ENCODE results near the gene ZNF217. TPM values are rescaled to one million over a fixed set of nuclear protein-coding genes. Genes with fewer than 3 reads are reported as not detected.

ZNF217 gene
- total RNA-seq, 5 donors from 2014 or later (not counting 1 experiment from before 2014, with no cell fraction given): 57.6 to 92.4 (median 87.5) TPM

- H3K27ac ChIP-seq (ENCODE audit: low read length): peak overlapping the region; percentile 40
Measured at GRCh38 chr20:53575481-53576194, 18.0 kb downstream of the ZNF217 start.

GRCh38 chr20:53574819-53575218, 18.8 kb downstream of the ZNF217 start:
- ChIA-PET POLR2A (interaction anchor here in 1 of 2 donors (0.6 to 0.7 kb wide), 2 partner anchors 14 to 109 kb away, joined by 4 to 7 read pairs; no protein-coding TSS in a partner anchor), CTCF (interaction anchor here in 1 of 2 donors (0.6 kb wide), 1 partner anchor 488 kb away, joined by 5 read pairs; no protein-coding TSS in a partner anchor)
- Mint-ChIP-seq H3K4me1 (peaks cover 86 to 93% (median 88%) of the 10 kb centered on the region in 3 donors), H3K27ac (peak overlapping the region; percentile 55 to 79), H3K27me3 (no peaks in the 10 kb centered on the region), H3K4me3 (peak overlapping the region in 1 of 3 donors; percentile 64), H3K9me3 (no peaks in the 10 kb centered on the region), H3K36me3 (peaks cover 62% of the 10 kb centered on the region)
- Histone ChIP-seq H3K27me3 (replicated peaks in 1 of 2; ENCODE audit: control insufficient read depth in 2 of 2, extremely low read depth in 1 of 2, insufficient read depth in 2 of 2, low read length in 1 of 2) (no peaks in the 10 kb centered on the region), H3K4me1 (ENCODE audit: control insufficient read depth in 1 of 2, extremely low read depth in 1 of 2, insufficient read depth in 2 of 2, low read length in 2 of 2) (peaks cover 17 to 64% of the 10 kb centered on the region in 2 experiments), H3K36me3 (ENCODE audit: control insufficient read depth in 2 of 2, extremely low read depth in 1 of 2, insufficient read depth in 1 of 2, low read length in 1 of 2) (peaks cover 14 to 86% of the 10 kb centered on the region in 2 donors), H3K4me3 (ENCODE audit: control insufficient read depth in 1 of 2, extremely low read depth in 1 of 2, low read length in 1 of 2) (no peak overlapping the region), H3K9me3 (no peaks in the 10 kb centered on the region), H3K27ac (ENCODE audit: low read length) (no peak overlapping the region)
- 100% methylated on average over 3 of the region's 6 CpGs for WGBS (ENCODE audit: insufficient coverage)
- ATAC-seq (replicated peaks in 1 of 4) (no peak), DNase-seq (no peak)

More at GRCh38 chr20:53575481-53576194, 18.0 kb downstream of the ZNF217 start:
- H3K27ac Mint-ChIP-seq: peak overlapping the region; percentile 77 to 79
- DNase-seq: no peak
- Histone ChIP-seq H3K4me1 (ENCODE audit: control insufficient read depth in 1 of 2, extremely low read depth in 1 of 2, insufficient read depth in 2 of 2, low read length in 2 of 2) (peaks cover 25 to 69% of the 10 kb centered on the region in 2 experiments), H3K9me3 (no peaks in the 10 kb centered on the region), H3K27me3 (replicated peaks in 1 of 2; ENCODE audit: control insufficient read depth in 2 of 2, extremely low read depth in 1 of 2, insufficient read depth in 2 of 2, low read length in 1 of 2) (no peaks in the 10 kb centered on the region), H3K36me3 (ENCODE audit: control insufficient read depth in 2 of 2, extremely low read depth in 1 of 2, insufficient read depth in 1 of 2, low read length in 1 of 2) (peaks cover 13 to 82% of the 10 kb centered on the region in 2 donors), H3K4me3 (ENCODE audit: control insufficient read depth in 1 of 2, extremely low read depth in 1 of 2, low read length in 1 of 2) (no peak overlapping the region)
- ChIA-PET CTCF (interaction anchor here (0.6 to 1.1 kb wide), 3 partner anchors 342 to 487 kb away, joined by 3 to 5 read pairs (median 3); no protein-coding TSS in a partner anchor), POLR2A (no interaction called here)
- 92% methylated on average over 15 of the region's 23 CpGs for WGBS (ENCODE audit: insufficient coverage)
- H3K27me3 Mint-ChIP-seq: no peaks in the 10 kb centered on the region
- H3K4me3 Mint-ChIP-seq: peak overlapping the region; percentile 44 to 64 (median 44)
- peaks cover 65% of the 10 kb centered on the region for H3K36me3 Mint-ChIP-seq
- ATAC-seq (replicated peaks in 1 of 4): no peak
- H3K9me3 Mint-ChIP-seq: no peaks in the 10 kb centered on the region
- peaks cover 89 to 96% (median 91%) of the 10 kb centered on the region in 3 donors for H3K4me1 Mint-ChIP-seq

- Histone ChIP-seq H3K36me3 (ENCODE audit: control insufficient read depth in 2 of 2, extremely low read depth in 1 of 2, insufficient read depth in 1 of 2, low read length in 1 of 2) (peaks cover 14 to 90% of the 10 kb centered on the region in 2 donors), H3K27me3 (replicated peaks in 1 of 2; ENCODE audit: control insufficient read depth in 2 of 2, extremely low read depth in 1 of 2, insufficient read depth in 2 of 2, low read length in 1 of 2) (no peaks in the 10 kb centered on the region), H3K4me3 (ENCODE audit: control insufficient read depth in 1 of 2, extremely low read depth in 1 of 2, low read length in 1 of 2) (no peak overlapping the region), H3K4me1 (ENCODE audit: control insufficient read depth in 1 of 2, extremely low read depth in 1 of 2, insufficient read depth in 2 of 2, low read length in 2 of 2) (peaks cover 13 to 62% of the 10 kb centered on the region in 2 experiments), H3K9me3 (no peaks in the 10 kb centered on the region), H3K27ac (ENCODE audit: low read length) (no peak overlapping the region)
- CTCF ChIA-PET: no interaction called here
- POLR2A ChIA-PET: interaction anchor here in 1 of 2 donors (0.6 to 0.7 kb wide), 2 partner anchors 13 to 109 kb away, joined by 4 to 7 read pairs; no protein-coding TSS in a partner anchor
- DNase-seq: no peak
- H3K27me3 Mint-ChIP-seq: no peaks in the 10 kb centered on the region
- H3K4me1 Mint-ChIP-seq: peaks cover 81 to 91% (median 89%) of the 10 kb centered on the region in 3 donors
- ATAC-seq (replicated peaks in 1 of 4): no peak
- H3K9me3 Mint-ChIP-seq: no peaks in the 10 kb centered on the region
- WGBS (ENCODE audit: insufficient coverage): 93% methylated on average over 11 of the region's 14 CpGs
- H3K36me3 Mint-ChIP-seq: peaks cover 66% of the 10 kb centered on the region
- peak overlapping the region; percentile 55 to 79 for H3K27ac Mint-ChIP-seq
- peak overlapping the region in 1 of 3 donors; percentile 64 for H3K4me3 Mint-ChIP-seq
Measured at GRCh38 chr20:53574259-53574789, 19.3 kb downstream of the ZNF217 start.

GRCh38 chr20:53571555-53572286, 21.9 kb downstream of the ZNF217 start:
- ATAC-seq (replicated peaks in 1 of 4): no peak
- Histone ChIP-seq H3K27ac (ENCODE audit: low read length) (no peak overlapping the region), H3K4me3 (ENCODE audit: control insufficient read depth in 1 of 2, extremely low read depth in 1 of 2, low read length in 1 of 2) (no peak overlapping the region), H3K36me3 (ENCODE audit: control insufficient read depth in 2 of 2, extremely low read depth in 1 of 2, insufficient read depth in 1 of 2, low read length in 1 of 2) (peaks cover 14 to 93% of the 10 kb centered on the region in 2 donors), H3K4me1 (ENCODE audit: control insufficient read depth in 1 of 2, extremely low read depth in 1 of 2, insufficient read depth in 2 of 2, low read length in 2 of 2) (peaks cover 0 to 48% of the 10 kb centered on the region in 2 experiments), H3K27me3 (replicated peaks in 1 of 2; ENCODE audit: control insufficient read depth in 2 of 2, extremely low read depth in 1 of 2, insufficient read depth in 2 of 2, low read length in 1 of 2) (no peaks in the 10 kb centered on the region), H3K9me3 (no peaks in the 10 kb centered on the region)
- peaks cover 55 to 78% (median 71%) of the 10 kb centered on the region in 3 donors for H3K4me1 Mint-ChIP-seq
- DNase-seq: no peak
- ChIA-PET CTCF (interaction anchor here in 1 of 2 donors (0.6 kb wide), 1 partner anchor 21 kb away, joined by 3 read pairs; no protein-coding TSS in a partner anchor), POLR2A (interaction anchor here in 1 of 2 donors (0.6 kb wide), 2 partner anchors 9 to 115 kb away, joined by 3 to 12 read pairs; no protein-coding TSS in a partner anchor)
- H3K27me3 Mint-ChIP-seq: no peaks in the 10 kb centered on the region
- peaks cover 66% of the 10 kb centered on the region for H3K36me3 Mint-ChIP-seq
- H3K4me3 Mint-ChIP-seq: peak overlapping the region in 1 of 3 donors; percentile 41
- peak overlapping the region; percentile 49 to 75 for H3K27ac Mint-ChIP-seq
- WGBS (ENCODE audit: insufficient coverage): 80% methylated on average over 1 of the region's 10 CpGs
- H3K9me3 Mint-ChIP-seq: no peaks in the 10 kb centered on the region

- H3K27ac ChIP-seq (ENCODE audit: low read length): no peak overlapping the region
- ATAC-seq (replicated peaks in 1 of 4): no peak
- peaks cover 45 to 67% (median 60%) of the 10 kb centered on the region in 3 donors for H3K4me1 Mint-ChIP-seq
- H3K27ac Mint-ChIP-seq: peak overlapping the region; percentile 5 to 33
- H3K4me3 ChIP-seq (ENCODE audit: control insufficient read depth in 1 of 2, extremely low read depth in 1 of 2, low read length in 1 of 2): no peak overlapping the region
- no peaks in the 10 kb centered on the region for H3K9me3 ChIP-seq
- no peaks in the 10 kb centered on the region for H3K9me3 Mint-ChIP-seq
- WGBS (ENCODE audit: insufficient coverage): 64% methylated on average over 5 of the region's 12 CpGs
- peaks cover 14 to 93% of the 10 kb centered on the region in 2 donors for H3K36me3 ChIP-seq (ENCODE audit: control insufficient read depth in 2 of 2, extremely low read depth in 1 of 2, insufficient read depth in 1 of 2, low read length in 1 of 2)
- H3K27me3 Mint-ChIP-seq: no peaks in the 10 kb centered on the region
- no peaks in the 10 kb centered on the region for H3K27me3 ChIP-seq (replicated peaks in 1 of 2; ENCODE audit: control insufficient read depth in 2 of 2, extremely low read depth in 1 of 2, insufficient read depth in 2 of 2, low read length in 1 of 2)
- ChIA-PET CTCF (interaction anchor here in 1 of 2 donors (0.6 kb wide), 1 partner anchor 20 kb away, joined by 3 read pairs; no protein-coding TSS in a partner anchor), POLR2A (no interaction called here)
- DNase-seq: no peak
- peaks cover 59% of the 10 kb centered on the region for H3K36me3 Mint-ChIP-seq
- peaks cover 0 to 40% of the 10 kb centered on the region in 2 experiments for H3K4me1 ChIP-seq (ENCODE audit: control insufficient read depth in 1 of 2, extremely low read depth in 1 of 2, insufficient read depth in 2 of 2, low read length in 2 of 2)
- no peak overlapping the region for H3K4me3 Mint-ChIP-seq
Measured at GRCh38 chr20:53570446-53571276, 23.0 kb downstream of the ZNF217 start.
